OCI-M2 (cell line): ENCODE results near the gene OR4D10.
"Not testable (repeated sequence)": the region's sequence is repeated elsewhere in the genome, so short reads cannot be mapped to it uniquely, and the experiment has no call there.

Source experiments
- DNase-seq: peaks from one replicate; lab custom pipeline; 2025; ENCODE audit not compliant: unreplicated experiment; lab: John Stamatoyannopoulos, UW

OR4D10 gene

GRCh38 chr11:59473015-59473414, at the start of gene OR4D10:
Gene OR4D10, plus strand, starts transcription at chr11:59473315. Its CDS starts 4,115 bp downstream, at chr11:59477430.
- no peak for DNase-seq

- no peak for DNase-seq
These were observed 49.3 kb upstream of the OR4D10 start for GRCh38 chr11:59423835-59424234.

- no peak for DNase-seq
These were observed 48.0 kb upstream of the OR4D10 start for GRCh38 chr11:59425131-59425530.

- no peak for DNase-seq
These were observed 46.6 kb upstream of the OR4D10 start, which contains the start of gene OR5A2 for GRCh38 chr11:59426361-59427067. Gene OR5A2, minus strand, starts transcription at chr11:59426413. Its CDS starts 3,460 bp downstream, at chr11:59422953.

- no peak for DNase-seq
These were observed 46.1 kb upstream of the OR4D10 start for GRCh38 chr11:59427068-59427382.

- DNase-seq = no peak
These were observed 43.1 kb upstream of the OR4D10 start for GRCh38 chr11:59429924-59430516.

GRCh38 chr11:59436169-59436568, 36.9 kb upstream of the OR4D10 start, which contains the start of gene OR5A1:
Gene OR5A1, plus strand, starts transcription at chr11:59436469. Its CDS starts 6,700 bp downstream, at chr11:59443169.
- no peak for DNase-seq

- no peak for DNase-seq
These were observed 35.3 kb upstream of the OR4D10 start for GRCh38 chr11:59437770-59438169.

- not testable (repeated sequence) for DNase-seq
These were observed 27.5 kb upstream of the OR4D10 start for GRCh38 chr11:59445624-59446023.

- DNase-seq = no peak
These were observed 24.6 kb upstream of the OR4D10 start for GRCh38 chr11:59448484-59448883.

GRCh38 chr11:59456661-59457060, 16.5 kb upstream of the OR4D10 start, which contains the start of gene OR4D6:
Gene OR4D6, plus strand, starts transcription at chr11:59456961. Its CDS starts 0 bp downstream, at chr11:59456961.
- DNase-seq = no peak

GRCh38 chr11:59459916-59460315, 13.2 kb upstream of the OR4D10 start:
- no peak for DNase-seq

- no peak for DNase-seq
These were observed 9.9 kb upstream of the OR4D10 start for GRCh38 chr11:59463190-59463641.

GRCh38 chr11:59475176-59475575, 2.1 kb downstream of the OR4D10 start:
- DNase-seq = no peak

GRCh38 chr11:59479906-59480305, 6.8 kb downstream of the OR4D10 start:
- no peak for DNase-seq

- DNase-seq = no peak
These were observed 7.2 kb downstream of the OR4D10 start for GRCh38 chr11:59480359-59480758.

GRCh38 chr11:59501931-59502330, 28.8 kb downstream of the OR4D10 start:
- DNase-seq = no peak

GRCh38 chr11:59503276-59503675, 30.2 kb downstream of the OR4D10 start, which contains the start of gene OR4D11:
Gene OR4D11, plus strand, starts transcription at chr11:59503576. Its CDS starts 0 bp downstream, at chr11:59503576.
- no peak for DNase-seq

- no peak for DNase-seq
These were observed 38.0 kb downstream of the OR4D10 start, which contains the start of gene OR4D9 for GRCh38 chr11:59510941-59511589. Gene OR4D9, plus strand, starts transcription at chr11:59511539. Its CDS starts 3,374 bp downstream, at chr11:59514913.

- no peak for DNase-seq
These were observed 38.6 kb downstream of the OR4D10 start for GRCh38 chr11:59511675-59512074.

GRCh38 chr11:59520139-59520538, 47.0 kb downstream of the OR4D10 start:
- DNase-seq = not testable (repeated sequence)

GRCh38 chr11:59520741-59521140, 47.6 kb downstream of the OR4D10 start:
- DNase-seq = no peak
